IMR-90 (cell line): ENCODE data around the gene GRIA4. TPM values are rescaled to one million over a fixed set of nuclear protein-coding genes. Genes with fewer than 3 reads are reported as not detected.

ENCODE experiments used
- ATAC-seq: fragments of 200-7000 bp; cut with Tn5 transposase; 2 replicates; pipeline ENCODE4 v1.9.1; 2020; ENCODE audit warnings: low read depth, mild to moderate bottlenecking, moderate library complexity
- BruUV-seq: library from RNA; stranded (reverse); fragments of 400-500 nt; replicated peaks from 2 replicates; lab custom pipeline; 2021; lab: Mats Ljungman, UMichigan
- CTCF ChIA-PET: fragments of 300-600 bp; formaldehyde crosslinking; extraction: SDS; loops from one replicate; lab custom pipeline; 2021; ENCODE audit warnings: antibody characterized with exemption; lab: Yijun Ruan, JAX
- POLR2A ChIA-PET: fragments of 300-600 bp; sonication (Branson Sonifier 250); formaldehyde crosslinking; loops from one replicate; lab custom pipeline; 2022; ENCODE audit warnings: antibody characterized with exemption; ENCODE audit not compliant: unreplicated experiment; lab: Charles Lee
- DNase-seq: peaks from one replicate; pipeline ENCODE4 v3.0.0; 2013
- H2AFZ ChIP-seq: replicated peaks from 2 replicates; pipeline ENCODE3; 2013; ENCODE audit warnings: low read length, mild to moderate bottlenecking; ENCODE audit not compliant: poor library complexity
- H2AK5ac ChIP-seq: 2 replicates; pipeline ENCODE4 v1.6.1; 2013; ENCODE audit warnings: low read depth, low read length, inconsistent platforms
- H2AK9ac ChIP-seq: replicated peaks from 2 replicates; pipeline ENCODE3; 2013; ENCODE audit warnings: mild to moderate bottlenecking, low read depth, low read length, moderate library complexity; ENCODE audit not compliant: poor library complexity
- H2BK120ac ChIP-seq: 2 replicates; pipeline ENCODE4 v1.6.1; 2013; ENCODE audit warnings: low read depth, low read length, inconsistent platforms
- H2BK15ac ChIP-seq: 3 replicates; pipeline ENCODE4 v1.6.1; 2013; ENCODE audit warnings: low read depth, low read length, inconsistent platforms
- H2BK20ac ChIP-seq: 2 replicates; pipeline ENCODE4 v1.6.1; 2013; ENCODE audit warnings: low read depth, mild to moderate bottlenecking, inconsistent platforms, low read length, moderate library complexity
- H2BK5ac ChIP-seq: 2 replicates; pipeline ENCODE4 v1.6.1; 2013; ENCODE audit warnings: mild to moderate bottlenecking, low read depth, low read length, inconsistent platforms; ENCODE audit not compliant: poor library complexity, severe bottlenecking
- H3K14ac ChIP-seq: replicated peaks from 2 replicates; pipeline ENCODE4 v1.6.1; 2013; ENCODE audit warnings: low read depth, low read length, inconsistent platforms
- H3K18ac ChIP-seq: 2 replicates; pipeline ENCODE4 v1.6.1; 2013; ENCODE audit warnings: low read depth, low read length, control low read depth
- H3K23ac ChIP-seq: 2 replicates; pipeline ENCODE4 v1.6.1; 2013; ENCODE audit warnings: low read depth, low read length, inconsistent platforms
- H3K27ac ChIP-seq: 2 replicates; pipeline ENCODE4 v1.5.1; 2013; ENCODE audit warnings: mild to moderate bottlenecking, control low read depth, low read length; ENCODE audit not compliant: insufficient read depth
- H3K27me3 ChIP-seq: 2 replicates; pipeline ENCODE4 v1.6.1; 2013; ENCODE audit warnings: low read length; ENCODE audit not compliant: control insufficient read depth, insufficient read depth
- H3K36me3 ChIP-seq: 2 replicates; pipeline ENCODE4 v1.6.1; 2013; ENCODE audit warnings: low read length, mixed read lengths; ENCODE audit not compliant: control insufficient read depth, insufficient read depth
- H3K4ac ChIP-seq: 2 replicates; pipeline ENCODE4 v1.6.1; 2013; ENCODE audit warnings: low read depth, low read length, inconsistent platforms
- H3K4me1 ChIP-seq: 2 replicates; pipeline ENCODE4 v1.6.1; 2013; ENCODE audit warnings: low read length, mixed read lengths; ENCODE audit not compliant: control insufficient read depth, insufficient read depth
- H3K4me2 ChIP-seq: 2 replicates; pipeline ENCODE4 v1.6.1; 2013; ENCODE audit warnings: low read depth, mild to moderate bottlenecking, control low read depth, low read length, moderate library complexity
- H3K4me3 ChIP-seq: 2 replicates; pipeline ENCODE4 v1.5.1; 2013; ENCODE audit warnings: low read depth, mild to moderate bottlenecking, control low read depth, low read length, moderate library complexity; ENCODE audit not compliant: insufficient read depth
- H3K56ac ChIP-seq: 2 replicates; pipeline ENCODE4 v1.6.1; 2013; ENCODE audit warnings: low read length, inconsistent platforms; ENCODE audit not compliant: insufficient read depth; ENCODE audit errors: extremely low read depth
- H3K79me1 ChIP-seq, 2 experiments: 2 replicates each; pipeline ENCODE4 v1.6.1; 2013; ENCODE audit warnings: low read length in 2 of 2, inconsistent platforms in 1 of 2, low read depth in 1 of 2
- H3K9ac ChIP-seq: 2 replicates; pipeline ENCODE4 v1.6.1; 2013; ENCODE audit warnings: low read depth, low read length, control low read depth
- H3K9me1 ChIP-seq: 2 replicates; pipeline ENCODE4 v1.6.1; 2013; ENCODE audit warnings: low read length, inconsistent platforms; ENCODE audit not compliant: insufficient read depth
- H3K9me3 ChIP-seq: 2 replicates; pipeline ENCODE4 v1.6.1; 2013; ENCODE audit warnings: low read length; ENCODE audit not compliant: control insufficient read depth, insufficient read depth
- H4K20me1 ChIP-seq: 2 replicates; pipeline ENCODE4 v1.6.1; 2013; ENCODE audit warnings: low read length, inconsistent platforms; ENCODE audit not compliant: insufficient read depth
- H4K5ac ChIP-seq: 2 replicates; pipeline ENCODE4 v1.6.1; 2013; ENCODE audit warnings: mild to moderate bottlenecking, low read depth, low read length, control low read depth
- H4K8ac ChIP-seq, 2 experiments: 2 replicates each; pipeline ENCODE4 v1.6.1; 2013; ENCODE audit warnings: low read depth in 2 of 2, low read length in 2 of 2, control low read depth in 1 of 2, inconsistent platforms in 1 of 2
- H4K91ac ChIP-seq: 2 replicates; pipeline ENCODE4 v1.6.1; 2013; ENCODE audit warnings: low read depth, low read length, inconsistent platforms; ENCODE audit not compliant: insufficient read depth
- BHLHE40 ChIP-seq: fragments of 150-350 bp; IDR thresholded peaks from 2 replicates; pipeline ENCODE4 v1.6.1; 2016; ENCODE audit warnings: mild to moderate bottlenecking, low read depth, low read length
- CEBPB ChIP-seq: IDR thresholded peaks from 2 replicates; pipeline ENCODE4 v1.6.1; 2012; ENCODE audit warnings: low read depth, low read length, improper control_type of control experiment
- CHD1 ChIP-seq: IDR thresholded peaks from 2 replicates; pipeline ENCODE4 v1.6.1; 2012; ENCODE audit warnings: low read depth, low read length, improper control_type of control experiment
- FOS ChIP-seq: fragments of 150-350 bp; IDR thresholded peaks from 2 replicates; pipeline ENCODE4 v1.6.1; 2016; ENCODE audit warnings: low read depth, low read length
- MAFK ChIP-seq: IDR thresholded peaks from 2 replicates; pipeline ENCODE4 v1.6.1; 2012; ENCODE audit warnings: low read depth, low read length, improper control_type of control experiment
- MAZ ChIP-seq: IDR thresholded peaks from 2 replicates; pipeline ENCODE4 v1.6.1; 2012; ENCODE audit warnings: low read depth, mild to moderate bottlenecking, low read length, improper control_type of control experiment, moderate library complexity, borderline replicate concordance
- MXI1 ChIP-seq: IDR thresholded peaks from 2 replicates; pipeline ENCODE4 v1.6.1; 2012; ENCODE audit warnings: low read depth, mild to moderate bottlenecking, low read length, moderate library complexity, borderline replicate concordance
- NFE2L2 ChIP-seq: fragments of 150-350 bp; IDR thresholded peaks from 2 replicates; pipeline ENCODE4 v1.6.1; 2016; ENCODE audit warnings: low read depth, mild to moderate bottlenecking, low read length
- POLR2A ChIP-seq: IDR thresholded peaks from 2 replicates; pipeline ENCODE4 v1.6.1; 2012; ENCODE audit warnings: mild to moderate bottlenecking, low read depth, low read length
- RAD21 ChIP-seq: IDR thresholded peaks from 2 replicates; pipeline ENCODE4 v1.6.1; 2012; ENCODE audit warnings: low read length, improper control_type of control experiment
- RCOR1 ChIP-seq: IDR thresholded peaks from 2 replicates; pipeline ENCODE4 v1.6.1; 2012; ENCODE audit warnings: mild to moderate bottlenecking, low read length, improper control_type of control experiment; ENCODE audit not compliant: insufficient replicate concordance
- RFX5 ChIP-seq: IDR thresholded peaks from 2 replicates; pipeline ENCODE4 v1.8.0; 2012; ENCODE audit warnings: low read depth, mild to moderate bottlenecking, low read length, moderate library complexity
- SMC3 ChIP-seq: fragments of 150-350 bp; IDR thresholded peaks from 2 replicates; pipeline ENCODE4 v1.6.1; 2016; ENCODE audit warnings: low read depth, mild to moderate bottlenecking, antibody characterized with exemption, low read length, moderate library complexity
- dilution Hi-C: fragments of 300-500 bp; cut with HindIII; formaldehyde crosslinking; loops from one replicate; pipeline ENCODE4 v1.14.3; 2018; ENCODE audit warnings: low sequenced_read_pairs; ENCODE audit not compliant: unreplicated experiment
- in situ Hi-C: fragments of 300-500 bp; cut with MboI; formaldehyde crosslinking; loops from 3 replicates; pipeline ENCODE4 v1.14.3; 2019; ENCODE audit warnings: low sequenced_read_pairs, inconsistent platforms, mixed read lengths
- intact Hi-C: fragments of 100-400 bp; cut with micrococcal nuclease; formaldehyde crosslinking; loops from 2 replicates; pipeline ENCODE4 v1.10.0; 2022
- polyA plus RNA-seq, 3 experiments: library from polyadenylated mRNA; depleted of rRNA; stranded (reverse); fragments of >200 nt; gene quantifications; 2 replicates each; pipeline ENCODE4 v1.2.3, GENCODE V29; 2012; ENCODE audit warnings: low replicate concordance in 1 of 3
- total RNA-seq: library from RNA; depleted of rRNA; stranded (reverse); fragments of >200 nt; gene quantifications from 2 replicates; pipeline ENCODE4 v1.2.3, GENCODE V29; 2012
- TF ChIP-seq, protein P1 (sequence below): fragments of 150-350 bp; IDR thresholded peaks from 2 replicates; pipeline ENCODE4 v1.6.1; 2017; ENCODE audit warnings: mild to moderate bottlenecking, antibody characterized with exemption, low read length, low read depth
- TF ChIP-seq, protein P2 (sequence below): fragments of 150-350 bp; IDR thresholded peaks from 2 replicates; pipeline ENCODE4 v1.6.1; 2016; ENCODE audit warnings: low read depth, mild to moderate bottlenecking, low read length, moderate library complexity, borderline replicate concordance
- TF ChIP-seq, protein P3 (sequence below): conservative IDR thresholded peaks from 2 replicates; pipeline ENCODE4 v1.5.1; 2012; ENCODE audit warnings: mild to moderate bottlenecking, low read depth, low read length, improper control_type of control experiment

The GRIA4 gene
- total and polyA plus RNA-seq, 2 of the 4 experiments (the other 2 are of a cell fraction) = 0.36 to 1.0 TPM

DNA sequence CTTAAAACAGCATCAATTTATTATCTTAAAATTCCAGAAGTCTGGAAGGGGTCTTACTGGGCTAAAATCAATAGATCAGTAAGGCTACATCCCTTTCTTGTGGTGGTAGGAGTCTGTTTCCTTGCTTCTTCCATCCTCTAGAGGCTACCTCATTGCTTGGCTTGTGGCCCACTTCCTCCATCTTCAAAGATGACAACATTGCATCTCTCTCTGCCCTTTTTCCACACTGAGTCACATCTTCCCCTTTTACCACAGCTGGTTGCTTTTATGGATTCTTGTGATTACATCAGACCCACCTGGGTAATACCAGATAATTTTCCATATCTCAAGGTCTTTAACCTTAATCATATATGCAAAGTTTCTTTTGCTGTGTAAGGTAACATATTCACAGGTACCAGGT, 60.9 kb downstream of the GRIA4 start:
- H2BK5ac ChIP-seq = no peak overlapping the region
- ChIA-PET CTCF (no interaction called here), POLR2A (no interaction called here)
- no peaks in the 10 kb centered on the region for H4K20me1 ChIP-seq
- dilution Hi-C loops (no loop called here), intact Hi-C loops (no loop called here), in situ Hi-C loops (no loop called here)
- H2AK9ac ChIP-seq = no peak overlapping the region
- H3K9me1 ChIP-seq = no peaks in the 10 kb centered on the region
- no peak overlapping the region for H3K4me2 ChIP-seq
- ATAC-seq (no peak), DNase-seq (peak; percentile 9)
- no peak overlapping the region for H3K23ac ChIP-seq
- no peak overlapping the region for H2AK5ac ChIP-seq
- no peak overlapping the region for H3K9ac ChIP-seq
- no peak overlapping the region for H4K8ac ChIP-seq
- H2AFZ ChIP-seq = no peak overlapping the region
- H3K27ac ChIP-seq = no peak overlapping the region
- no peak overlapping the region for H2BK20ac ChIP-seq
- no peaks in the 10 kb centered on the region for H3K79me1 ChIP-seq
- no peaks in the 10 kb centered on the region for H3K27me3 ChIP-seq
- no peak overlapping the region for H2BK120ac ChIP-seq
- H3K14ac ChIP-seq = no peak overlapping the region
- no peak overlapping the region for H3K4me3 ChIP-seq
- no TSS peak for BruUV-seq
- no peaks in the 10 kb centered on the region for H3K36me3 ChIP-seq
- H3K4me1 ChIP-seq = no peaks in the 10 kb centered on the region
- no peak overlapping the region for H3K4ac ChIP-seq
- no peak overlapping the region for H4K91ac ChIP-seq
- no peak overlapping the region for H3K18ac ChIP-seq
- H3K9me3 ChIP-seq = no peaks in the 10 kb centered on the region
- no peak overlapping the region for H2BK15ac ChIP-seq
- TF ChIP-seq FOS = no peak
- no peak for TF ChIP-seq CEBPB
- no peak for TF ChIP-seq RCOR1
- TF ChIP-seq BHLHE40 = no peak
- TF ChIP-seq RFX5 = no peak
- TF ChIP-seq RAD21 = no peak
- no peak for TF ChIP-seq NFE2L2
- no peak for TF ChIP-seq SMC3
- TF ChIP-seq, protein P1, sequence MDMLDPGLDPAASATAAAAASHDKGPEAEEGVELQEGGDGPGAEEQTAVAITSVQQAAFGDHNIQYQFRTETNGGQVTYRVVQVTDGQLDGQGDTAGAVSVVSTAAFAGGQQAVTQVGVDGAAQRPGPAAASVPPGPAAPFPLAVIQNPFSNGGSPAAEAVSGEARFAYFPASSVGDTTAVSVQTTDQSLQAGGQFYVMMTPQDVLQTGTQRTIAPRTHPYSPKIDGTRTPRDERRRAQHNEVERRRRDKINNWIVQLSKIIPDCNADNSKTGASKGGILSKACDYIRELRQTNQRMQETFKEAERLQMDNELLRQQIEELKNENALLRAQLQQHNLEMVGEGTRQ = no peak
- no peak for TF ChIP-seq MAFK
- TF ChIP-seq, protein P2, sequence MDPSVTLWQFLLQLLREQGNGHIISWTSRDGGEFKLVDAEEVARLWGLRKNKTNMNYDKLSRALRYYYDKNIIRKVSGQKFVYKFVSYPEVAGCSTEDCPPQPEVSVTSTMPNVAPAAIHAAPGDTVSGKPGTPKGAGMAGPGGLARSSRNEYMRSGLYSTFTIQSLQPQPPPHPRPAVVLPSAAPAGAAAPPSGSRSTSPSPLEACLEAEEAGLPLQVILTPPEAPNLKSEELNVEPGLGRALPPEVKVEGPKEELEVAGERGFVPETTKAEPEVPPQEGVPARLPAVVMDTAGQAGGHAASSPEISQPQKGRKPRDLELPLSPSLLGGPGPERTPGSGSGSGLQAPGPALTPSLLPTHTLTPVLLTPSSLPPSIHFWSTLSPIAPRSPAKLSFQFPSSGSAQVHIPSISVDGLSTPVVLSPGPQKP = no peak
- no peak for TF ChIP-seq MAZ
- no peak for TF ChIP-seq POLR2A
- no peak for TF ChIP-seq CHD1
- TF ChIP-seq, protein P3, sequence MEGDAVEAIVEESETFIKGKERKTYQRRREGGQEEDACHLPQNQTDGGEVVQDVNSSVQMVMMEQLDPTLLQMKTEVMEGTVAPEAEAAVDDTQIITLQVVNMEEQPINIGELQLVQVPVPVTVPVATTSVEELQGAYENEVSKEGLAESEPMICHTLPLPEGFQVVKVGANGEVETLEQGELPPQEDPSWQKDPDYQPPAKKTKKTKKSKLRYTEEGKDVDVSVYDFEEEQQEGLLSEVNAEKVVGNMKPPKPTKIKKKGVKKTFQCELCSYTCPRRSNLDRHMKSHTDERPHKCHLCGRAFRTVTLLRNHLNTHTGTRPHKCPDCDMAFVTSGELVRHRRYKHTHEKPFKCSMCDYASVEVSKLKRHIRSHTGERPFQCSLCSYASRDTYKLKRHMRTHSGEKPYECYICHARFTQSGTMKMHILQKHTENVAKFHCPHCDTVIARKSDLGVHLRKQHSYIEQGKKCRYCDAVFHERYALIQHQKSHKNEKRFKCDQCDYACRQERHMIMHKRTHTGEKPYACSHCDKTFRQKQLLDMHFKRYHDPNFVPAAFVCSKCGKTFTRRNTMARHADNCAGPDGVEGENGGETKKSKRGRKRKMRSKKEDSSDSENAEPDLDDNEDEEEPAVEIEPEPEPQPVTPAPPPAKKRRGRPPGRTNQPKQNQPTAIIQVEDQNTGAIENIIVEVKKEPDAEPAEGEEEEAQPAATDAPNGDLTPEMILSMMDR = no peak
- TF ChIP-seq MXI1 = no peak
- no peak overlapping the region for H3K56ac ChIP-seq
- H4K5ac ChIP-seq = no peak overlapping the region
